KMS-11 (cell line): ENCODE results near the gene RNF225.

Experiments used
- H2AFZ ChIP-seq: fragments of 200-600 bp; sonication (generic); 2 replicates; pipeline ENCODE4 v1.6.1; 2016; ENCODE audit warnings: antibody characterized with exemption, mixed run types, low read depth
- H3K27ac ChIP-seq: fragments of 200-600 bp; sonication (generic); 2 replicates; pipeline ENCODE4 v1.6.1; 2016; ENCODE audit warnings: mild to moderate bottlenecking, mixed run types
- H3K27me3 ChIP-seq: fragments of 200-600 bp; sonication (generic); 2 replicates; pipeline ENCODE4 v1.6.1; 2017; ENCODE audit warnings: mild to moderate bottlenecking, low read depth, mixed run types, moderate library complexity; ENCODE audit not compliant: insufficient read depth
- H3K36me3 ChIP-seq: fragments of 200-600 bp; sonication (generic); 2 replicates; pipeline ENCODE4 v1.6.1; 2017; ENCODE audit warnings: mild to moderate bottlenecking, mixed run types; ENCODE audit not compliant: insufficient read depth
- H3K4me1 ChIP-seq: fragments of 200-600 bp; sonication (generic); 2 replicates; pipeline ENCODE4 v1.6.1; 2016; ENCODE audit warnings: mild to moderate bottlenecking, low read depth, mixed run types; ENCODE audit not compliant: poor library complexity, severe bottlenecking
- H3K4me2 ChIP-seq: fragments of 200-600 bp; sonication (generic); 2 replicates; pipeline ENCODE4 v1.7.0; 2016; ENCODE audit warnings: mild to moderate bottlenecking, mixed run types
- H3K4me3 ChIP-seq: fragments of 200-600 bp; sonication (generic); IDR thresholded peaks from 2 replicates; pipeline ENCODE4 v1.6.1; 2017; ENCODE audit warnings: low read depth, low read length, mixed read lengths; ENCODE audit not compliant: insufficient read depth
- H3K79me2 ChIP-seq: fragments of 200-600 bp; sonication (generic); 2 replicates; pipeline ENCODE4 v1.6.1; 2016; ENCODE audit warnings: low read depth, mixed run types; ENCODE audit not compliant: insufficient read depth
- H3K9ac ChIP-seq: fragments of 200-600 bp; sonication (generic); 2 replicates; pipeline ENCODE4 v1.6.1; 2016; ENCODE audit warnings: mild to moderate bottlenecking, mixed run types
- H4K20me1 ChIP-seq: fragments of 200-600 bp; sonication (generic); 2 replicates; pipeline ENCODE4 v1.6.1; 2016; ENCODE audit warnings: mild to moderate bottlenecking, mixed run types; ENCODE audit not compliant: insufficient read depth
- TF ChIP-seq, protein P1 (sequence below): fragments of 200-600 bp; sonication (generic); conservative IDR thresholded peaks from 2 replicates; pipeline ENCODE4 v1.6.1; 2017; ENCODE audit warnings: low read depth, mild to moderate bottlenecking, antibody characterized with exemption, low read length, moderate library complexity, mixed read lengths

The RNF225 gene

DNA sequence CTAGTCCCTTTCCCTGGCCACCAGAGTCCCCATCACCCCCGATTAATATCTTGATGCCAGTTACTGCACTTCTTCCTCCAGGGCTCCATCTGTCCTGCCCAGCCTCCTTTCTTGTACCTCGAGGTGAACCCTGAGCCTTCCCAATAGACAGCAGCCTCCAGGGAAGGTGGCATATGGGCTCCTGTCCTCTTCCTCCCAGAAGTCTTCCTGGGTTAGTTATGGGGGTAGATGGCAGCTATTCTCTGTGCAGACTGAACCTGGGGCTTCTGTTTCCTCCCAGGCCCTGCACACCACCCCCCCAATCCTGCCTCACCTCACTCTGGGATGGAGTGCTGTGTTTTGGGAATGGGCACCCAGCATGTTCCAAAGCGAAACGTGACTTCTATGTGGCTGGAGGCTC lies 2.6 kb downstream of the RNF225 start:
- Histone ChIP-seq H4K20me1 (no peaks in the 10 kb centered on the region), H3K4me2 (no peak overlapping the region), H3K4me3 (no peak overlapping the region), H3K9ac (no peak overlapping the region), H3K79me2 (no peaks in the 10 kb centered on the region), H3K27me3 (no peaks in the 10 kb centered on the region), H3K27ac (no peak overlapping the region), H3K36me3 (peaks cover under 1% of the 10 kb centered on the region; the same call in 1 of the 2 replicates), H3K4me1 (peaks cover 13% of the 10 kb centered on the region), H2AFZ (no peak overlapping the region)
- TF ChIP-seq, protein P1, sequence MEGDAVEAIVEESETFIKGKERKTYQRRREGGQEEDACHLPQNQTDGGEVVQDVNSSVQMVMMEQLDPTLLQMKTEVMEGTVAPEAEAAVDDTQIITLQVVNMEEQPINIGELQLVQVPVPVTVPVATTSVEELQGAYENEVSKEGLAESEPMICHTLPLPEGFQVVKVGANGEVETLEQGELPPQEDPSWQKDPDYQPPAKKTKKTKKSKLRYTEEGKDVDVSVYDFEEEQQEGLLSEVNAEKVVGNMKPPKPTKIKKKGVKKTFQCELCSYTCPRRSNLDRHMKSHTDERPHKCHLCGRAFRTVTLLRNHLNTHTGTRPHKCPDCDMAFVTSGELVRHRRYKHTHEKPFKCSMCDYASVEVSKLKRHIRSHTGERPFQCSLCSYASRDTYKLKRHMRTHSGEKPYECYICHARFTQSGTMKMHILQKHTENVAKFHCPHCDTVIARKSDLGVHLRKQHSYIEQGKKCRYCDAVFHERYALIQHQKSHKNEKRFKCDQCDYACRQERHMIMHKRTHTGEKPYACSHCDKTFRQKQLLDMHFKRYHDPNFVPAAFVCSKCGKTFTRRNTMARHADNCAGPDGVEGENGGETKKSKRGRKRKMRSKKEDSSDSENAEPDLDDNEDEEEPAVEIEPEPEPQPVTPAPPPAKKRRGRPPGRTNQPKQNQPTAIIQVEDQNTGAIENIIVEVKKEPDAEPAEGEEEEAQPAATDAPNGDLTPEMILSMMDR, result no peak

DNA sequence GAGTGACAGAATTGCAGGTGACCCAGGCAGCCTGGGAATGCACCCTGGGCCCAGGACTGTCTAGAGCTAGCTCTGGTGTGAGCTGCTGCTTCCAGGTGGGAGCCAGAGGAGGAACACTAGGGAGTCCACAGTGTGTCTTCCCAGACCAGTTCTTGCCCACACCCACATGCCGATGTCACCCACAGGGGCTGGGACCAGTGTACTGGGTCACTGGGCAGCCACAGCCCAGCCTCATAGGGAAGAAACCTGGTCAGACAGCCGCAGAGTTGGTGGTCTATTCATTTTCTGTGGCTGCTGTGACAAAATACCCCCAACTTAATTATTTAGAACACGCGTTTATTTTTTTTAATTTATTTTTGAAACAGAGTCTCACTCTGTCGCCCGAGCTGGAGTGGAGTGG lies 3.1 kb downstream of the RNF225 start:
- H3K36me3 ChIP-seq, result no peaks in the 10 kb centered on the region
- H4K20me1 ChIP-seq, result no peaks in the 10 kb centered on the region
- TF ChIP-seq, protein P1, result no peak
- H3K4me2 ChIP-seq, result no peak overlapping the region
- H3K4me3 ChIP-seq, result no peak overlapping the region
- no peaks in the 10 kb centered on the region for H3K27me3 ChIP-seq
- H3K9ac ChIP-seq, result no peak overlapping the region
- H3K79me2 ChIP-seq, result no peaks in the 10 kb centered on the region
- H2AFZ ChIP-seq, result no peak overlapping the region
- no peak overlapping the region for H3K27ac ChIP-seq
- H3K4me1 ChIP-seq, result peaks cover 13% of the 10 kb centered on the region

DNA sequence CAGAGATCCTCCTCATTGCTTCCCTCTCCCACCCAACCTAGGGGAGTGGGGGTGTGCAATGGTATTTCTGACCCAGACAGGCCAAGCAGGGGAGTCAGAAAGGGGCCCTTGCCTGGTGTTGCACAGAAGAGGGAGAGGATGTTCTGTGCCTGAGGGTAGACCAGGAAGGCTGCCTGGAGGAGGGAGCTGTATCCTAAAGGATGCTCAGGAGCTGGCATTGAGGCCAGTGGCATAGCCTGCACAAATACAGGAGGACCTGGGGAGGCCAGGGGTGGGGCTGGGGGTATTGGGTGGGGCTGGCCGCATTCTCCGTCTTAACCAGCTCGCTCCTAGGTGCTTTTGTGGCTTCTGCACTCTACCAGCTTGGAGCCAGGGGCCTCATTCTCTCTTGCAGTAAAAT lies 4.4 kb downstream of the RNF225 start:
- TF ChIP-seq, protein P1, result no peak
- Histone ChIP-seq H2AFZ (no peak overlapping the region), H3K36me3 (no peaks in the 10 kb centered on the region), H3K4me1 (peaks cover 13% of the 10 kb centered on the region), H3K4me3 (no peak overlapping the region), H3K4me2 (no peak overlapping the region), H3K79me2 (no peaks in the 10 kb centered on the region), H4K20me1 (no peaks in the 10 kb centered on the region), H3K27me3 (no peaks in the 10 kb centered on the region), H3K9ac (no peak overlapping the region), H3K27ac (no peak overlapping the region)

DNA sequence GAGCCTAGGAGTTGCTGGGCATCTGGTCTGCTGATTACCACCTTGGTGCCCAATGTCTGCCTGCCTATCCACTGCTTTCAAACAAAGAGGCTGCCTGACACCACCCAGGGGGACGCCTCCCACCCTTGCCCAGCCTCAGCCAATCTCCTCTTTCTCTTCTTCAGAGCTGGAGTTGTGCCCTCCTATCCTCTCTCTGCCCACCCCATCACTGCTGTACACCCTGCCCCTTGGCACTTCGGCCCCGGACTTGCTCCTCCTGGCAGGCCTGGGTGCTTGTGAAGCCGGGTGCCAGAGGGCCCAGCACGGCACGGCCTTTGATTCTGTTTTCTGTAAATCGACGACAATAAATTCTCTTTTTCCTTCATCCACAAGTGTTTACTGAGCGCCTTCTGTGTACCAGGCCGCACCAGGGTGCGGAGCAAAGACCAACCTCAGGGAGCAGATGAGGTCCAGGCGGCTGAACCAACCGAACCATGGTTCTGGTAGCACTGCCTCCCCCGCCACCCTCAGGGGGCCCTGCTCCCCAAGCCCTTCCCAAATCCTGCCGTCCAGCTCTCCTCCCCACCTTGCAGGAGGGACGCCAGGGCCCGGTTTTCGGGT lies 5.0 kb downstream of the RNF225 start:
- TF ChIP-seq, protein P1, result no peak
- Histone ChIP-seq H3K79me2 (no peaks in the 10 kb centered on the region), H2AFZ (peak overlapping the region; percentile 57), H3K4me1 (peaks cover 13% of the 10 kb centered on the region), H3K36me3 (no peaks in the 10 kb centered on the region), H3K4me3 (no peak overlapping the region), H4K20me1 (no peaks in the 10 kb centered on the region), H3K27me3 (no peaks in the 10 kb centered on the region), H3K27ac (no peak overlapping the region), H3K4me2 (peak overlapping the region; percentile 86), H3K9ac (no peak overlapping the region)
